Fibroblast of skin of scalp (primary cell): Measurements from ENCODE around the gene COMTD1.
"Not testable (repeated sequence)": the region's sequence is repeated elsewhere in the genome, so short reads cannot be mapped to it uniquely, and the experiment has no call there.

Source experiments
- DNase-seq: peaks from one replicate; pipeline ENCODE4 v3.0.0-alpha.2; 2013

The COMTD1 gene

DNA sequence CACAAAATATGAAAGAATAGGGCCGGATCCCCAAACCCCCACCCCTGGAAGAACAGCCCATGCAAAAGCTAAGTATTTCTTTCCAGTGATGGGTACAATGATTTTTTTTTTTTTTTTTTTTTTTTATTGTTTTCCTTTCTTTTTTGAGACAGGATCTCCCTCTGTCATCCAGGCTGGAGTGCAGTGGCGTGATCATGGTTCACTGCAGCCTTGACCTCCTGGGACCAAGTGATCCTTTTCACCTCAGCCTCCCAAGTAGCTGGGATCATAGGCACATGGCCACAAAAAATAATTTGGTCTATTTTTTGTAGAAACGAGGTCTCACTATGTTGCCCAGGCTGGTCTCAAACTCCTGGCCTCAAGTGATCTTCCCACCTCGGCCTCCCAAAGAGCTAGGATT is 41.1 kb downstream of the COMTD1 start:
- not testable (repeated sequence) for DNase-seq

DNA sequence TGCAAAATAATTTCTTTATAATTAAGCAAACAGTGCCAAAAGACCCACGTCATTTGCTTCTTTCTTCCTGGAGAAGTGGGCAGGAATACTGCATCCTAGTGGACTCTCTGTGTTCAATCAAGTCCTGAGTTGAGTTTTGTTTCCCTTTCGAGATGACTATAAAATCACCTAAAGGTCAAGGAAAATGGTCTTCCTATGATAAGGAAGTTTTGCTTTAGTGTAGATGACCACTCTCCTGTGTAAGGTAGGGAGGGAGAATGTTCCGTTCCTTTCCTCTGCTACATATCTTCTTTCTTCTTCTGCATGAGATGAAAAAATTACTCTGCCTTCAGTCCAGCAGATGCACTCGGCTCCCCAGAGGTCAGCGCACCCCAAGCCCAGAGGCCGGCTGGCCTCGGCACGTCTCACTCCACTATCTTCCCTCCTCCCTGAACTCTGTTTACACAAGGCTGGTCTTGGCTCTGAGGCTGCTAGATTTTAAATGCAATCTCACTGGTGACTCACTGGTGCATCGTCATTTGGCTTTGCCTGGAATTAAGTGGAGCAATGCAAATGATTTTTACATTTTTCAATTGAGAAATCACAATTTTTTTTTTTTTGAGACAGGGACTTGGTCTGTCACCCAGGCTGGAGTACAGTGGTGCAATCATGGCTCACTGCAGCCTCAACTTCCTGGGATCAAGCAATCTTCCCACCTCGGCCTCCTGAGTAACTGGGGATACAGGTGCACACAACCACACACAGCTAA is 43.8 kb downstream of the COMTD1 start:
- peak; percentile 89 for DNase-seq

DNA sequence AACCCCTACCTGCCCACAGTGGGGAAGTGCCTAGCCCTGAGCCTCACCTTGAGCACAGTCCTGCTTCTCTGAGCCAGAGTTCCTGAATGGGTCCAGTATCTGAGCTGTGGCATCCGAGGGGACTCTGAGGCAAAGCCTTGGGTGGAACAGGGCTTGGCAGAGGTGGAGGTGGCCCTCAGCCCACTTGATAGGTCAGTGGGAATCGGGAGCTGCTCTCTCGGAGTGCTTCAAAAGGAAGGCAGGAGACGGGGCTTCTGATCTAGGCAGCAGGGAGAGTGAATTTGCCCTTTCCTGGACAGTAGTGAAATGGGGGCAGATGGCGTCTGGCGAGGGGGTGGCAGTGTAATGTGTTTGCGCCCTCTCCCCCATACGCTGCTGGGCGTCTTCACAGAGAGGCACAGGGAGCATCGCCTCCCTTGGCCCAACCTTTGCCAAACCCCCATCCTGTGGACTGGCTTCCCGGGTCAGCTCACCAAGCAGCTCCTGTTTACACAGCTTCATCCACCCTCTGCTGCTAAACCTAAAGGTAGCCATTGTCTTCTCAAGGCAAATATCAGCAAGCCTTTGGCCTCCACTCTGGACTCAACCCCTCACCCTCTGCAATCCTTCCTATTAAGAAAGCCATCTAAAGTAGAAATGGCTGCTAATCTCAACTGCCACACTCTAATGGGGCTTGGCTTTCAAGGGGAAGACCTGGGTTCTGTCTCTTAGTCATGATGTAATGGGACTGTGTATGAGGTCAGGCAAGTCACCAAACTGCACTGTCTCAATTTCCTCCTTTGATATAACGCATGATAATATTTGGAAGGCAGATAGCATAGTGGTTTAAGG is 46.3 kb downstream of the COMTD1 start:
- DNase-seq = no peak

DNA sequence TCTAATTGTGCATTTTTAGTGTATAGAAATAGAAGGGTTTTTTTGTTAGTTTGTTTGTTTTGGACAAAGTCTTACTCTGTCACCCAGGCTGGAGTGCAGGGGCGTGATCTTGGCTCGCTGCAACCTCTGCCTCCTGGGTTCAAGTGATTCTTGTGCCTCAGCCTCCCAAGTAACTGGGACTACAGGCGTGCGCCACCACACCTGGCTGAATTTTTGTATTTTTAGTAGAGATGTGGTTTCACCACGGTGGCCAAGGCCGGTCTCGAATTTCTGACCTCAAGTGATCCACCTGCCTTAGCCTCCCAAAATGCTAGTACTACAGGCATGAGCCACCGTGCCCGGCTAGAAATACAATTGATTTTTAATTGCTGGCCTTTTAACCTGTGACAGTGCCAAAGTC is 47.2 kb downstream of the COMTD1 start:
- DNase-seq = not testable (repeated sequence)

DNA sequence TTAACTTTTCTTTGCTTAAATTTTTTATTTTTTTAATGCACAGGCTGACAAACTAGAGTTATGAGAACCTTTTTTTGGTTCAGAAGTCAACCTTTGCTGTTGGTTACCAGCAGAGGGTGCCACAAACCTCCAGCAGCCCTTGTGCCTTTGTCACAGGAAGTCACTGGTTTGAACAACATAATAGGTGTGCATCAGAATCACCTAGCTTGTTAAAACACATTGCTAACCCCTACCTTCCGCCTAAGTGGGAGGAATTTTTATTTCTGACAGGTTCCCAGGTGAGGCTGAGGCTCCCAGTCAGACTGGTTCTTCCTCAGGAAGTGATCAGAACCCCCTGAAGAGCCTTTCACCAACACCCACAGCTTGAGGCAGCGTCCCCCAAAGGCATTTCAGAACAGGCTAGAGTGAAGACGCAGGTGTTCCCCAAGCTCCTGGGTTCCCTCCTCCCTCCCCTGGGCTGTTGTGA is 47.8 kb downstream of the COMTD1 start:
- DNase-seq = peak; percentile 62

DNA sequence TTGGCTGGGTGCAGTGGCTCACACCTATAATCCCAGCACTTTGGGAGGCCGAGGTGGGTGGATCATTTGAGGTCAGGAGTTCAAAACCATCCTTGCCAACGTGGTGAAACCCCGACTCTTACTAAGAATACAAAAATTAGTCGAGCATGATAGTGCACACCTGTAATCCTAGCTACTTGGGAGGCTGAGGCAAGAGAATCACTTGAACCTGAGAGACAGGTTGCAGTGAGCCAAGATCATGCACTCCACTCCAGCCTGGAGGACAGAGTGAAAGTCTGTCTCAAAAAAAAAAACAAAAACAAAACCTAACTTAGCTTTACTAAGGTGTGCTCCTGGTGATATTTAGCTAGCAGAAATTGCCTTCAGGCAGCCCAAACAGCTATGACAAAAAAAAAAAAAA is 49.4 kb downstream of the COMTD1 start:
- no peak for DNase-seq
